ENCODE results near the gene FMN1.

GRCh38 chr15:32774022-32774421 is 420.5 kb downstream of the FMN1 start:
- TF ChIP-seq HEYL (CRISPR knock-in tag; IDR thresholded peaks at IDR 0.05) (no peak), HDAC2 (IDR thresholded peaks at IDR 0.05) (no peak), CTCF (IDR thresholded peaks at IDR 0.05) (no peak), EP300 (IDR thresholded peaks at IDR 0.05) (peak; percentile 81 to 86; a peak in 4 of 5 replicates)

Measured in A549 (cell line).